ENCODE measurements around the gene DDX39A. TPM values are rescaled to one million over a fixed set of nuclear protein-coding genes. Genes with fewer than 3 reads are reported as not detected.
"Not testable (repeated sequence)": the region's sequence is repeated elsewhere in the genome, so short reads cannot be mapped to it uniquely, and the experiment has no call there.

DDX39A gene
- total RNA-seq: 81.8 TPM

GRCh38 chr19:14419106-14419813 lies at the start of gene DDX39A:
Gene DDX39A (minus strand): TSS chr19:14419341. CDS start chr19:14413220, 6,121 bp downstream.
- Histone ChIP-seq H3K4me1 (peaks cover 42% of the 10 kb centered on the region), H3K4me3 (peak within 1 kb of the TSS; percentile 71 to 79), H3K9me3 (no peaks in the 10 kb centered on the region), H3K27me3 (no peaks in the 10 kb centered on the region), H3K27ac (peak within 1 kb of the TSS; percentile 97), H3K36me3 (no peaks in the 10 kb centered on the region)
- intact Hi-C loops (cut with DNase I): loop anchor here (10.0 kb wide), 1 partner anchor 214 kb away; the partner anchor contains the start of gene ADGRL1
- peak; percentile 98 to 100 for DNase-seq (ENCODE audit: extremely low spot score in 2 of 2)
- TF ChIP-seq POLR2A (IDR thresholded peaks at IDR 0.05): peak in 1 of 2 donors; percentile 91
- TF ChIP-seq CTCF (IDR thresholded peaks at IDR 0.05): no peak
- peak; percentile 73 to 98 for TF ChIP-seq POLR2AphosphoS5 (IDR thresholded peaks at IDR 0.05; ENCODE audit: insufficient read depth in 1 of 2, low read depth in 1 of 2)

GRCh38 chr19:14467816-14468215 lies 48.7 kb upstream of the DDX39A start:
- Histone ChIP-seq H3K9me3 (no peaks in the 10 kb centered on the region), H3K4me3 (no peak overlapping the region), H3K4me1 (peaks cover 12% of the 10 kb centered on the region), H3K36me3 (peaks cover 0 to 52% of the 10 kb centered on the region in 2 donors), H3K27ac (no peak overlapping the region), H3K27me3 (no peaks in the 10 kb centered on the region)
- no peak for TF ChIP-seq POLR2A (IDR thresholded peaks at IDR 0.05)
- no peak for TF ChIP-seq CTCF (IDR thresholded peaks at IDR 0.05)
- TF ChIP-seq POLR2AphosphoS5 (IDR thresholded peaks at IDR 0.05; ENCODE audit: insufficient read depth in 1 of 2, low read depth in 1 of 2): no peak
- intact Hi-C loops (cut with DNase I): no loop called here
- DNase-seq (ENCODE audit: extremely low spot score in 2 of 2): no peak

- intact Hi-C loops (cut with DNase I): no loop called here
- H3K27ac ChIP-seq: no peak overlapping the region
- no peak for DNase-seq (ENCODE audit: extremely low spot score in 2 of 2)
- TF ChIP-seq POLR2A (IDR thresholded peaks at IDR 0.05) (no peak), CTCF (IDR thresholded peaks at IDR 0.05) (no peak), POLR2AphosphoS5 (IDR thresholded peaks at IDR 0.05; ENCODE audit: insufficient read depth in 1 of 2, low read depth in 1 of 2) (no peak)
- H3K27me3 ChIP-seq: no peaks in the 10 kb centered on the region
- H3K4me3 ChIP-seq: no peak overlapping the region
- no peaks in the 10 kb centered on the region for H3K9me3 ChIP-seq
- peaks cover 0 to 52% of the 10 kb centered on the region in 2 donors for H3K36me3 ChIP-seq
- H3K4me1 ChIP-seq: peaks cover 8% of the 10 kb centered on the region
These were observed 48.2 kb upstream of the DDX39A start for GRCh38 chr19:14467391-14467790.

GRCh38 chr19:14463747-14464146 lies 44.6 kb upstream of the DDX39A start:
- Histone ChIP-seq H3K4me3 (no peak overlapping the region), H3K27me3 (no peaks in the 10 kb centered on the region), H3K27ac (no peak overlapping the region), H3K4me1 (no peaks in the 10 kb centered on the region), H3K9me3 (no peaks in the 10 kb centered on the region), H3K36me3 (peaks cover 0 to 41% of the 10 kb centered on the region in 2 donors)
- no peak for DNase-seq (ENCODE audit: extremely low spot score in 2 of 2)
- intact Hi-C loops (cut with DNase I): no loop called here
- TF ChIP-seq CTCF (IDR thresholded peaks at IDR 0.05): no peak
- TF ChIP-seq POLR2AphosphoS5 (IDR thresholded peaks at IDR 0.05; ENCODE audit: insufficient read depth in 1 of 2, low read depth in 1 of 2): no peak
- TF ChIP-seq POLR2A (IDR thresholded peaks at IDR 0.05): no peak

- H3K27ac ChIP-seq; H3K4me1 ChIP-seq; DNase-seq (ENCODE audit: extremely low spot score in 2 of 2); H3K9me3 ChIP-seq; intact Hi-C loops (cut with DNase I); H3K27me3 ChIP-seq; H3K4me3 ChIP-seq: not testable (repeated sequence)
- peaks cover 0 to 32% of the 10 kb centered on the region in 2 donors for H3K36me3 ChIP-seq
These were observed 43.3 kb upstream of the DDX39A start for GRCh38 chr19:14462401-14462800.

Data from vagina (tissue), 2 donors.